ENCODE results near the gene LINC00305. TPM values are rescaled to one million over a fixed set of nuclear protein-coding genes. Genes with fewer than 3 reads are reported as not detected.

Gene LINC00305
- total RNA-seq, 1 donor from 2014 or later: not detected

DNA sequence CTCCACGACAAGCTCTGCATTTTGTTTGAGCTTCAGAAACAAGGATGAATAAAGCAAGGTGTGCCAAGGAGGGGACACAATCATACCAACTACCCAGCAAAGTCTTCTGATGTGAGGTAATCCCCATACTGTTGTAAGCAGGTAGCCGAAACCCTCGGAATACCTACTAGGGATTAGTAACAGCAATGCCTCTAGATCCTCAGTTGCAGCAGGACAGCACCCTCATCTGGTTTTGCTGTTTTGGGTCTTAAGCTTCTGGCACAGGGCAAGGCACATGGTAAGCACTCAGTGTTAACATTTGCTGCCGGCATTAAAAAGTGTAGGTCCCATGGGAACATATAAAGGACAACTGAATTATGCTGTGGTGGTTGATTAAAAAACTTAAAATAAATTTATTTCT, 16.0 kb upstream of the LINC00305 start:
- Histone ChIP-seq H3K79me2 (ENCODE audit: low read depth) (no peaks in the 10 kb centered on the region), H3K27me3 (no peaks in the 10 kb centered on the region), H3K9ac (no peak overlapping the region), H3K4me3 (no peak overlapping the region), H3F3A (ENCODE audit: low read depth) (no peaks in the 10 kb centered on the region), H4K20me1 (ENCODE audit: low read depth) (no peaks in the 10 kb centered on the region), H3K9me3 (ENCODE audit: low read depth) (no peaks in the 10 kb centered on the region), H3K36me3 (no peaks in the 10 kb centered on the region), H3K4me2 (no peak overlapping the region), H3K27ac (no peak overlapping the region), H3K4me1 (peaks cover 22% of the 10 kb centered on the region), H2AFZ (replicated peaks) (no peak overlapping the region)
- Mint-ChIP-seq H3K9me3 (no peaks in the 10 kb centered on the region), H3K27ac (no peak overlapping the region), H3K4me3 (no peak overlapping the region), H3K36me3 (no peaks in the 10 kb centered on the region), H3K4me1 (peaks cover 23% of the 10 kb centered on the region), H3K27me3 (ENCODE audit: insufficient read depth, low read depth) (no peaks in the 10 kb centered on the region)
- no peak for TF ChIP-seq EZH2phosphoT487 (IDR thresholded peaks at IDR 0.05)
- TF ChIP-seq EZH2 (IDR thresholded peaks at IDR 0.05): no peak
- TF ChIP-seq, protein P1, sequence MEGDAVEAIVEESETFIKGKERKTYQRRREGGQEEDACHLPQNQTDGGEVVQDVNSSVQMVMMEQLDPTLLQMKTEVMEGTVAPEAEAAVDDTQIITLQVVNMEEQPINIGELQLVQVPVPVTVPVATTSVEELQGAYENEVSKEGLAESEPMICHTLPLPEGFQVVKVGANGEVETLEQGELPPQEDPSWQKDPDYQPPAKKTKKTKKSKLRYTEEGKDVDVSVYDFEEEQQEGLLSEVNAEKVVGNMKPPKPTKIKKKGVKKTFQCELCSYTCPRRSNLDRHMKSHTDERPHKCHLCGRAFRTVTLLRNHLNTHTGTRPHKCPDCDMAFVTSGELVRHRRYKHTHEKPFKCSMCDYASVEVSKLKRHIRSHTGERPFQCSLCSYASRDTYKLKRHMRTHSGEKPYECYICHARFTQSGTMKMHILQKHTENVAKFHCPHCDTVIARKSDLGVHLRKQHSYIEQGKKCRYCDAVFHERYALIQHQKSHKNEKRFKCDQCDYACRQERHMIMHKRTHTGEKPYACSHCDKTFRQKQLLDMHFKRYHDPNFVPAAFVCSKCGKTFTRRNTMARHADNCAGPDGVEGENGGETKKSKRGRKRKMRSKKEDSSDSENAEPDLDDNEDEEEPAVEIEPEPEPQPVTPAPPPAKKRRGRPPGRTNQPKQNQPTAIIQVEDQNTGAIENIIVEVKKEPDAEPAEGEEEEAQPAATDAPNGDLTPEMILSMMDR (IDR thresholded peaks at IDR 0.05): no peak
- DNase-seq (ENCODE audit: low spot score): no peak

DNA sequence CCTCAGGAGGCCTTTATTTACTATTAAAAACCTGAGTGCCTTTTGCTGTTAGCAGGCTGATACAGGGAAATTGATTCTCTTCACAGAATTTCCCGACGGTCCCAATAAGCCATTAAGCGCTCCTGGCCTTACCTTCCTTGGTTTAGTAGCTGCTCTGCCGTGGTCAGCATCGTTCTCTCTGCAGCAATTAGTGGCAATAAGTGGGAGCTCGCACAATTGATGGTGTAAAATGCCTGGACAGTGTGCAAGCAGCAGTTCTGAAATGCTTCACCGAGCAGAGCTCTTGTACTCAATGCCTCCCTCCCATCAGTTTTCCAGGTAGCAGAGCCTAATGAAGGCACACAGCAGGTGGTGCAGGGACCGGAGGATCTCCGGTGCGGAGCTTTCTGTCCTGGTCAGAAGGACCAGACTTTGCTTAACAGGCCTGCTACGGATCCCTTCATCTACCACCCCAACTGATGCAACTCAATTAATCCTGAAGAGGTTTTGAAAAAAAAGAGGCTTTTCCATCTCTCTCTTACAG, 1.1 kb upstream of the LINC00305 start:
- H3K4me2 ChIP-seq: no peak overlapping the region
- Mint-ChIP-seq H3K36me3 (no peaks in the 10 kb centered on the region), H3K9me3 (no peaks in the 10 kb centered on the region), H3K27ac (no peak overlapping the region), H3K4me1 (peaks cover 8% of the 10 kb centered on the region), H3K4me3 (no peak overlapping the region), H3K27me3 (ENCODE audit: insufficient read depth, low read depth) (no peaks in the 10 kb centered on the region)
- no peaks in the 10 kb centered on the region for H4K20me1 ChIP-seq (ENCODE audit: low read depth)
- no peaks in the 10 kb centered on the region for H3K4me1 ChIP-seq
- TF ChIP-seq EZH2phosphoT487 (IDR thresholded peaks at IDR 0.05): no peak
- TF ChIP-seq, protein P1 (IDR thresholded peaks at IDR 0.05): no peak
- H3K36me3 ChIP-seq: no peaks in the 10 kb centered on the region
- peak; percentile 16 for DNase-seq (ENCODE audit: low spot score)
- H3K9me3 ChIP-seq (ENCODE audit: low read depth): no peaks in the 10 kb centered on the region
- H3K79me2 ChIP-seq (ENCODE audit: low read depth): no peaks in the 10 kb centered on the region
- H3K27me3 ChIP-seq: no peaks in the 10 kb centered on the region
- H2AFZ ChIP-seq (replicated peaks): no peak overlapping the region
- no peaks in the 10 kb centered on the region for H3F3A ChIP-seq (ENCODE audit: low read depth)
- no peak overlapping the region for H3K27ac ChIP-seq
- no peak overlapping the region for H3K9ac ChIP-seq
- H3K4me3 ChIP-seq: no peak overlapping the region

DNA sequence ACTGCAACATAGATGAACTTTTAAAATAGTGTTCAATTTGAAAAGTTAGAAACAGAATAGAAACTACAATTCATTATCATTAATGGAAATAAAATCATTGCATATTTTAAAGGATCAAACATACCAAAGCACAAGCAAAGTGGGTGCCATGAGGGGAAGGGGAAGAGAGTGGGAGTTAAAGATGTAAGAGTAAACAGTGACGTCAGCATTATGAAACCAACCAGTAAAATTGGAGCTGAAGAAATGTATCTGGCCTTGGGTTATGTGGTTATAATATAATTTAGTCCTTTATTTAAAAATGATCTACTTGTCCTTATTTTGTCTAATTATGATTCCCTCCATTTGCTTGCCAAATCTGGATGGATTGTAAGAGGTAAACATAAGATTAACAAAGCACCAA, 6.0 kb downstream of the LINC00305 start:
- Mint-ChIP-seq H3K4me1 (peaks cover 14% of the 10 kb centered on the region), H3K36me3 (no peaks in the 10 kb centered on the region), H3K4me3 (no peak overlapping the region), H3K27ac (no peak overlapping the region), H3K9me3 (no peaks in the 10 kb centered on the region), H3K27me3 (ENCODE audit: insufficient read depth, low read depth) (no peaks in the 10 kb centered on the region)
- H3K36me3 ChIP-seq: no peaks in the 10 kb centered on the region
- H3K4me1 ChIP-seq: no peaks in the 10 kb centered on the region
- H3K9ac ChIP-seq: no peak overlapping the region
- H2AFZ ChIP-seq (replicated peaks): no peak overlapping the region
- no peaks in the 10 kb centered on the region for H3F3A ChIP-seq (ENCODE audit: low read depth)
- DNase-seq (ENCODE audit: low spot score): no peak
- H3K9me3 ChIP-seq (ENCODE audit: low read depth): no peaks in the 10 kb centered on the region
- H4K20me1 ChIP-seq (ENCODE audit: low read depth): no peaks in the 10 kb centered on the region
- no peaks in the 10 kb centered on the region for H3K79me2 ChIP-seq (ENCODE audit: low read depth)
- no peak overlapping the region for H3K4me3 ChIP-seq
- no peak overlapping the region for H3K4me2 ChIP-seq
- no peak overlapping the region for H3K27ac ChIP-seq
- TF ChIP-seq, protein P1 (IDR thresholded peaks at IDR 0.05): no peak
- no peak for TF ChIP-seq EZH2 (IDR thresholded peaks at IDR 0.05)
- no peak for TF ChIP-seq EZH2phosphoT487 (IDR thresholded peaks at IDR 0.05)
- H3K27me3 ChIP-seq: no peaks in the 10 kb centered on the region
